Esophagus muscularis mucosa (tissue), 4 donors: ENCODE results near the gene PSMC3. TPM values are rescaled to one million over a fixed set of nuclear protein-coding genes. Genes with fewer than 3 reads are reported as not detected.

Experiments used
- DNase-seq: peaks from one replicate; pipeline ENCODE4 v3.0.0-alpha.2; 2017; ENCODE audit errors: extremely low spot score
- H3K27ac ChIP-seq, 4 donors: fragments of 200-600 bp; sonication (generic); replicated peaks in 1 of 4; 1 replicate in 3 of 4; 2 replicates in 1 of 4; pipeline ENCODE4 v1.5.1; 2016 to 2019; ENCODE audit warnings: mild to moderate bottlenecking in 1 of 4
- H3K27me3 ChIP-seq, 4 donors: fragments of 200-600 bp; sonication (generic); one replicate each; pipeline versions ENCODE4 v1.5.1 to v1.6.0; 2016 to 2019
- H3K36me3 ChIP-seq, 4 donors: fragments of 200-600 bp; sonication (generic); one replicate each; pipeline ENCODE4 v1.5.1; 2016 to 2019
- H3K4me1 ChIP-seq, 4 donors: fragments of 200-600 bp; sonication (generic); one replicate each; pipeline ENCODE4 v1.5.1; 2016 to 2019
- H3K4me3 ChIP-seq, 4 donors: fragments of 200-600 bp; sonication (generic); 1 replicate in 2 of 4; 2 replicates in 2 of 4; pipeline ENCODE4 v1.5.1; 2016 to 2019; ENCODE audit warnings: mild to moderate bottlenecking in 4 of 4, moderate library complexity in 1 of 4
- H3K9me3 ChIP-seq, 4 donors: fragments of 200-600 bp; sonication (generic); 1 replicate in 3 of 4; 2 replicates in 1 of 4; pipeline ENCODE4 v1.5.1; 2016 to 2019
- CTCF ChIP-seq, 3 experiments: fragments of 200-600 bp in 2 of 3; fragments of 450-650 bp in 1 of 3; sonication (generic) in 2 of 3; IDR thresholded peaks; one replicate each; pipeline ENCODE4 v1.5.1; 2017 to 2019; ENCODE audit warnings: antibody characterized with exemption in 3 of 3, mild to moderate bottlenecking in 2 of 3, moderate library complexity in 1 of 3
- EP300 ChIP-seq: sonication (generic); formaldehyde crosslinking; IDR thresholded peaks from one replicate; pipeline ENCODE4 v1.6.1; 2017; ENCODE audit warnings: antibody characterized with exemption
- POLR2A ChIP-seq: fragments of 450-650 bp; IDR thresholded peaks from one replicate; pipeline ENCODE4 v1.6.1; 2017; ENCODE audit warnings: antibody characterized with exemption, moderate library complexity, mild to moderate bottlenecking, low read depth
- POLR2AphosphoS5 ChIP-seq, 2 donors: sonication (generic); formaldehyde crosslinking; IDR thresholded peaks; one replicate each; pipeline ENCODE4 v1.6.1; 2017; ENCODE audit warnings: antibody characterized with exemption in 2 of 2
- WGBS: methylation state at CpG from one replicate; pipeline ENCODE4 v1.1.5; 2018; 5-methylcytosine and 5-hydroxymethylcytosine counted together
- intact Hi-C: fragments of 100-400 bp; cut with DNase I; formaldehyde crosslinking; loops from one replicate; pipeline ENCODE4 v1.15.1; 2023
- total RNA-seq, 4 donors: library from RNA; depleted of rRNA; stranded (reverse); fragments of >200 nt; gene quantifications; one replicate each; pipeline versions ENCODE4 v1.1.0 to v1.2.1, GENCODE V29; 2016

The PSMC3 gene
- total RNA-seq, 4 donors from 2014 or later, result 163 to 197 (median 182) TPM

GRCh38 chr11:47399860-47400767 is 26.1 kb downstream of the PSMC3 start:
- intact Hi-C loops, result no loop called here
- Histone ChIP-seq H3K4me1 (peaks cover 13 to 28% (median 24%) of the 10 kb centered on the region in 4 donors), H3K27ac (peak overlapping the region; percentile 65 to 79 (median 77)), H3K9me3 (no peaks in the 10 kb centered on the region), H3K36me3 (no peaks in the 10 kb centered on the region), H3K27me3 (no peaks in the 10 kb centered on the region), H3K4me3 (peak overlapping the region; percentile 58 to 70 (median 62))
- TF ChIP-seq EP300 (no peak), POLR2AphosphoS5 (IDR thresholded peaks at IDR 0.05) (peak; percentile 17 to 63), POLR2A (no peak), CTCF (IDR thresholded peaks at IDR 0.05) (no peak)
- WGBS, result 23% methylated on average over 10 of the region's 47 CpGs
- no peak for DNase-seq

- Histone ChIP-seq H3K4me3 (no peak overlapping the region), H3K27me3 (no peaks in the 10 kb centered on the region), H3K9me3 (no peaks in the 10 kb centered on the region), H3K36me3 (no peaks in the 10 kb centered on the region), H3K4me1 (peaks cover 21 to 40% (median 31%) of the 10 kb centered on the region in 4 donors), H3K27ac (no peak overlapping the region)
- DNase-seq, result no peak
- intact Hi-C loops, result no loop called here
- TF ChIP-seq EP300 (no peak), POLR2A (no peak), POLR2AphosphoS5 (IDR thresholded peaks at IDR 0.05) (no peak), CTCF (IDR thresholded peaks at IDR 0.05) (no peak)
- WGBS, result 100% methylated on average over 1 of the region's 1 CpG
Observed at GRCh38 chr11:47398551-47398950, 27.7 kb downstream of the PSMC3 start.

GRCh38 chr11:47398011-47398410 is 28.2 kb downstream of the PSMC3 start:
- Histone ChIP-seq H3K4me1 (peaks cover 21 to 46% (median 33%) of the 10 kb centered on the region in 4 donors), H3K9me3 (no peaks in the 10 kb centered on the region), H3K27ac (no peak overlapping the region), H3K36me3 (no peaks in the 10 kb centered on the region), H3K4me3 (no peak overlapping the region), H3K27me3 (no peaks in the 10 kb centered on the region)
- no peak for TF ChIP-seq EP300
- TF ChIP-seq POLR2AphosphoS5 (IDR thresholded peaks at IDR 0.05), result no peak
- TF ChIP-seq CTCF (IDR thresholded peaks at IDR 0.05), result no peak
- TF ChIP-seq POLR2A, result no peak
- no peak for DNase-seq
- intact Hi-C loops, result no loop called here
- 92% methylated on average over 2 of the region's 3 CpGs for WGBS

- no peaks in the 10 kb centered on the region for H3K36me3 ChIP-seq
- intact Hi-C loops, result no loop called here
- H3K9me3 ChIP-seq, result no peaks in the 10 kb centered on the region
- H3K4me3 ChIP-seq, result no peak overlapping the region
- H3K27ac ChIP-seq, result peak overlapping the region; percentile 63 to 81 (median 78)
- 97% methylated on average over 3 of the region's 3 CpGs for WGBS
- H3K27me3 ChIP-seq, result no peaks in the 10 kb centered on the region
- TF ChIP-seq POLR2AphosphoS5 (IDR thresholded peaks at IDR 0.05) (no peak), POLR2A (no peak), CTCF (IDR thresholded peaks at IDR 0.05) (no peak), EP300 (no peak)
- H3K4me1 ChIP-seq, result peaks cover 18 to 44% (median 31%) of the 10 kb centered on the region in 4 donors
- no peak for DNase-seq
Observed at GRCh38 chr11:47396049-47396320, 30.3 kb downstream of the PSMC3 start.
